ENCODE measurements around the gene PPP1R12B.
A peak's percentile ranks its signal among the peaks of the same experiment; 100 is the strongest.
"Not testable (repeated sequence)": the region's sequence is repeated elsewhere in the genome, so short reads cannot be mapped to it uniquely, and the experiment has no call there.

The PPP1R12B gene

DNA sequence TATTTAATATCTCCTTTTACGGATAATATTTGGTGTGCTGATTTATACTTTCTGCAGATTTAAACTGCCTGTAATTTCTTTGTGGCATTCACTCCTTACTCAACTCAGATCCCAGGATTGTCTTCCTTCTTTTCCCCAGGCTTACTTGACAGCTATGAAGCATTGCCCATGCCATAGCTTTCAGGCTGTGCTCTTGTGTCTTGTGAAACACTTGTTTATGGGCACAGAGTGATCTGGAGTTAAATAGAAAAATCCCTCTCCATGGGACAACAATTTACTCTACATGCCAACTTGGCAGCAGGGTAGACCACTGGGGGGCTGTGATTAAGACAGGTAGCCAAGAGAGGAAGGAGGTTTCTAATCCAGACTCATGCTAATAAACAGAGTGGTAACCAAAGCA, 57.4 kb downstream of the PPP1R12B start:
- DNase-seq: no peak

DNA sequence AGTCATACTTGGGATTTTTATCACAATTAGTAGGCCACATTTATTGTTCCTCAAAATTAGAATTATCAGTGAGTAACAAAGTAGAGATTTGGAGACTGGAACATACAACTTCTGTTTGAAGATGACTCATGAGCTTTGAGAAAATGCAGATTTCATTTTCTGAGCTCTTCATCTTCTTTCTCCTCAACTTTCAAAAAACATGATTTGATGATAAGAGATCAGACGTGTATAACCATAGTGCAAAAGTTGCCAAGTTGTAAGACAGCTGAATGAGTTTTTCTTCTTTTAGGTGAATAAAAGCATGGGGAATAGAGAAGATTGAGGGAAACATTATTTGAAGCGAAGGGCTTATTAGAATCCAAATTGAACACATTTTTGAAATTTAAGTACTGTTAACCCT, 58.4 kb downstream of the PPP1R12B start:
- DNase-seq: not testable (repeated sequence)

DNA sequence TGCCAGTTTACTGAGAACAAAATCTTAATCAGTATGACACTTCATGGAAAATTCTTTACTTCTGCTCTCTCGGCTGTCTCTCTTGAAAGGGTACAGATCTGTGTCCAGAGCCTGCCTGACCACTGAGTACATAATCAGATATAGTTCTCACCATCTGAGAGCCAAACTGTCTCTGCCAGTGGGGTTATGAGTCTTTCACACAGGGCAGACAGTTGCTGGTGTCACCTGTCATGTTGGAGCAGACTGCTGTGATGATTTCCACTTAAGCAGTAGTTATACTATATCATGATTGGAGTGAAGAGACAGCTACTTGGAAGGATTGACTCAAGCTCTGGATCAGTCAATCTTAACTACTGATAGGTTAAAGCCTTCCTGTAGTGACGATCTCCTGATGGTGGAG, 58.9 kb downstream of the PPP1R12B start:
- peak in 1 of 2 experiments; percentile 69 for DNase-seq

DNA sequence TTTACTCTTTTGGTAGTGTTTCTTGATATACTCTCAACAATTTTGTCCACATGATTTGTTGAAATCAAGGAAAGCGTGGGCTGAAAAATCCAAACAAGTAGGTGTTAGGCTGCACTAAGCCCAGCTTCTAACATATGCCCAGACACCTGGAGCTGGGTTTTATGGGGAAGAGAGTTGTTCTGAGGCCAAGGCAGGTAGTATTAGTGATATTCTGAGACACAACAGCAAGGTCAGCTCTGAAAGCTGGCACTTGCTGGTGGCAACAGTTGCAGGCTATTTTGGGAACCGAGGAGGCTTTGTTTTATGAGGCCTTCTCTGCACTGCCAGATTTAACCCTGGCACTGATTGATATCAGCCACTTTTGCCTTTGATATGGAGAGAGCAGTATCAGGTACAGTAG, 61.8 kb downstream of the PPP1R12B start:
- DNase-seq: peak in 1 of 2 experiments; percentile 41

DNA sequence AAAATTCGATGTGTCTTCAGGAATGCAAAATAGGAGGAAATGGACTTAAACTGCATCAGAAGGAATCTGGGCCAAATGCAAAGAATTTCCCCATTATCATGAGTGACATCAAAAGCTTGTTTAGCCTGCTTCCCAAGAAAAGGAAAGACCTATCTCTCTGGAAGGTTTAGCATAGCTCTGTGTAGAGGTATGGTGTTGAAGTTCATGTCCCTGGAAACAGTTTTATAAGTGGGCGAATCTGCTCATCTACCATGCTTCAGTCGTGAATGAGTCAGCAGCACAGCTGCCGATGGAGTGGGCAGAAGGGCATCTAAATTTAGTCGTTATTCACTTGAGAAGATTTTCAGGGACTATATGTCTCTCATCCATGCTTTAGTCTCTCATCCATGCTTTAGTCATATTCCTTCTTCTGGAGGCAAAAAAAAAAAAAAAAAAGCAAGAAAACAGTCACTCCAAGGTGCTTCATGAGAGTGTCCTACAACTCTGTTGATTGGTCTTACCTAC, 62.4 kb downstream of the PPP1R12B start:
- peak in 1 of 2 experiments; percentile 31 for DNase-seq

DNA sequence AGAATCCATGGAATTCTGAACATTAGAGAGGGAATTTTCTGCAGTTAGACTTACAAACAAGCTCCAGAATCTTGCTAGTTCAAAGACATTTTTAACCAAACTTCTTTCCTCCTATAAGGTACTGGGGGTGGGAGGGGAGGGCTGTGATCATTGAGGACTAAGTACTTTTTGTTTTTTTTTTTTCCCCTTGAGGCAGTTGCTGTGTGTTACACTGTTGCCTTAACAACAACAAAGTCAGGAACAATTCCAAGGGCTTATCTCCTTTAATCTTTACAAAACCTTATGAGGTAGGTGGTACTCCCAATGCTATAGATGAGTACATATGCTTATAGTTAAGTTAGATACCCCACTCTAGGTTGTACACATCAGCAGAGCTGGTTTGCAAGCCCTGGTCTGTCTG, 62.9 kb downstream of the PPP1R12B start:
- DNase-seq: no peak

DNA sequence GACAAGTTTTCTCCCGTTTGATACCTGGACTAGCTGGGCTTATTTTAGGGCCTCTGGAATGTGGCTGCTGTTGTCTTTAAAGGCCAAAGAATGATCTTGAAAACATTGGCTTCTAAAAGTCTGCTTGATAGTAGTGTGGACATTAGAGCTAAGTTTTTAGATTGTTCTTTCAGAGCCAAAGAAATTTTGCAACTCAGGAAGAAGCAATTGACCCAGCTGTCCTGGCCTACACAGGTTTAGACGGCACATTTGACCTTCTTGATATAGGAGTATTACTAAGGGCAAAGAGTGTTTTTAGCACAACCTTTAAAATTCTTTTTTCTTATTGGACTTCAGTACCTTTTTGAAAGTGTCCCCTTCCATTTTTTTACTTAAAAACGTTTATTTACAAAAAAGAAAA, 63.9 kb downstream of the PPP1R12B start:
- DNase-seq: not testable (repeated sequence)

DNA sequence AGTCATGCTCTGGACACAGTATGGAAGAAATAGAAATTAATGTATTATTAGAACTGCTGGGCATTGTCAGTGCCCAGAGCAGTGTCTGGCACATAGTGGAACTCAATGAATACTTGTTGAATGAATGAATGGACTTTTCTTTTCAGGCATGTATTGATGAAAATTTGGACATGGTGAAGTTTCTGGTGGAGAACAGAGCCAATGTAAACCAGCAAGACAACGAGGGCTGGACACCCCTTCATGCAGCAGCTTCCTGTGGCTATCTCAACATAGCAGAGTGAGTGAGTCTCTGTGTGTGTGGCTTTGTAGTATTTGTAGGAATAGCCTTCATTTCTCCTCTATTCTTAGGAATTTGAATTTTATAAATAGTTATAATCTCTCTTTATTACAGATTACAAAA, 68.1 kb downstream of the PPP1R12B start:
- DNase-seq: no peak

DNA sequence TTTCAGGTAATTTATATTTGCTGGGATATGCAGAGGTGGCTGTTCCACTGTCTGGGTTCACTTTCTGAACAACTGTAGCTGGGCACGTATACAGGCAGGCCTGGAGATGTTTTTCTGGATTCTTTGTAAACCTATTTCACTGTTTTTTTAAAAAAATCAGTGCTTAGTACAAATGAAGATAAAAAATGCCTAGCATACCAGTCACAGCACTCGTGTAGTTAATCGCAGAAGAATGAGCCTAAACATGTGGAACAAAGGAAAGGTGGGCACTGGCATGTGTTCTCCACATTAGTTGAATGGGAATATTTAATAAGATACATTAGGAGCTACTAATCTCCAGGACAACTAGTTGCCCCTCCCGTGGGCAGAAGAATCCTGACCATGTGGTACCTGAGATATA, 68.6 kb downstream of the PPP1R12B start:
- not testable (repeated sequence) for DNase-seq

DNA sequence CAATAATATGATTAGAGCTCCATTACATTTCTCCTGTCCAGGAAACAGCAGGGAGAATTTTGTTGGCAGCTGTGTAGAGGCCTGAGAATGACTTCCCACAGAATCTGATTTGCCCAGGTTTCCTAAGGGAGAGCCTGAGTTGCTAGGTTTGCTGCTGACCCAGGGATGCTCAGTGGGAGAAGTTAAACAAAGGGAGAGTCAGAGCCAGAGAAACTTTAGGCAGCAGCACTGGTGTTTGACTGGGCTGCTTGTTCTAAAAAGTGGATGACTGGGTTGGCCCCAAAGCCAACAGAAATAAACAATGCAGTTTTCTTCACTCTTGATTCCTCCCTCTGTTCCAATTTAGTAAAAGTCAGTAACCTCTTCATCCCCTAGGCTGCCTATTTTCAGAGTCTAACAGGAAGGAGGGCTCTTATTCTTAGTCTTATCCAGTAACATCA, 69.3 kb downstream of the PPP1R12B start:
- not testable (repeated sequence) for DNase-seq

DNA sequence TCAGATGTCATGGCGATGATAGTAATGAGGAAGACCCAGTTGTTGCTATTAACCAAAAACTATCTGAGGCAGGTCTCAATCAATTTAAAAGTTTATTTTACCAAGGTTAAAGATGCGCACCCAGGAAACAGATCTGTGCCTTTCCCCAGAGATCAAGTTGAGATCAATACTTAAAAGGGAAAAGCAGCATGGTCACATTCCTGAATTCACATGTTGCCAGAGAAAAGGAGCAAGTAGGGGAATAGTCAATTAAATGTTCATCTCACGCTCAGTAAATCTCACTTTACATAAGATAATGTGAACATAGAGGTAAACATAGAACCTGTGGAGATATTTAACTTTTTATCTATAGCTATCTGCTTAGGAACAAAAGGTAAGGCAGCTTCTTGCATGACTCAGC, 71.2 kb downstream of the PPP1R12B start:
- not testable (repeated sequence) for DNase-seq

DNA sequence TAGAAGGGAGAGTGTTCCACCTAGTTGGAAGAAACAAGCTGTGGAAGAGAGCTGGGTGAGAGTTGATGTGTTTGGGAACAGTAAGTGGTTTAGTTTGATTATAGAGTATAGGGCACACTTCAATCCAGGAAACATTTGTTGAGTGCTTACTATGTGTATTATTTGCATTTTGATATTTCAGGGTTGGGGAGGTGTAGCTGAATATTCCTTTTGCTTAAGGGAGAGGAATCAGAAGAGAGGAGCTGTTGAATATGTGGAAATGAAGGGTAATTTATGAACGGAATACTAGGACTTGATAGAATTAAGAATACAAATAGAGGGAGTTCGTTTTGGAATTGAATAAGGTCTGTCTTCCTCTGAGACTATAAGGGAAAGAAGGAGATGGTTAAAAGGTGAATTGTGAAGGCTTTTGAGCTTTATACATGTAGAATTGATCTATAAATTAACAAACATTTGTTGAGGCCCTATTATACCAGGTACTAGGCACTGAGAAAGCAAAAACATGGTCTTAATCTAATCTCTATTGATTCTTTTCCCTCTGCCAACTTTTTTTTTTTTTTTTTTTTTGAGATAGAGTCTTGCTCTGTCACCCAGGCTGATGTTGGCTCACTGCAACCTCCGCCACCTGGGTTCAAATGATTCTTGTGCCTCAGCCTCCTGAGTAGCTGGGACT, 72.1 kb downstream of the PPP1R12B start:
- DNase-seq: not testable (repeated sequence)

DNA sequence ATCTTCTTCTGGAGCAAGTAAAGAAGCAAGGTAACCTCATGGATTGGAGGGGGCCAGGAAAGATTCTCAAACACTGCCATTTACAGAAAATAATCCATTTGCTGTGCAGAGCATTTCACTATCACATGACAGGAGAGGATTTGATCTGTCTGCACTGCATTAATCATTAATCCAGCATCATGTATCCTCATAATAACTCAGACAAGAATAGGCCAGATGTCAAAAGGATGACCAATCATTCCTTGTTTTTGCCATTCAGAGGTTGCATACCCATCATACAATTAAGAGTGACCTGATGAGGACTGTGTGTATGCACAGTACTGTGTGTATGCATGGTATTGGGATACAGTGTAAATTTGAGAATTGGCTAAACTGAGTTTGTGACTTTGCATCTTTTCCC, 74.2 kb downstream of the PPP1R12B start:
- peak in 1 of 2 experiments; percentile 21 for DNase-seq

DNA sequence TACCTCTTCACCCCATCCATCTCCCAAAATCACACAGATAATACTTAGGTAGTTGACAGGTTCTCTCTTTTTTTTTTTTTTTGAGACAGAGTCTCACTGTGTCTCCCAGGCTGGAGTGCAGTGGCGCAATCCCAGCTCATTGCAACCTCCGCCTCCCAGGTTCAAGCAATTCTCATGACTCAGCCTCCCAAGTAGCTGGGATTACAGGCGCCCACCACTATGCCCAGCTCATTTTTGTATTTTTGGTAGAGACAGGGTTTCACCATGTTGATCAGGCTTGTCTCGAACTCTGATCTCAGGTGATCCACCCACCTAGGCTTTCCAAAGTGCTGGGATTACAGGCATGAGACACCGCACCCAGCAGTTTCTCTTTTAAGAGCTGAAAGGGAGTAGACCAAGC, 75.8 kb downstream of the PPP1R12B start:
- not testable (repeated sequence) for DNase-seq

DNA sequence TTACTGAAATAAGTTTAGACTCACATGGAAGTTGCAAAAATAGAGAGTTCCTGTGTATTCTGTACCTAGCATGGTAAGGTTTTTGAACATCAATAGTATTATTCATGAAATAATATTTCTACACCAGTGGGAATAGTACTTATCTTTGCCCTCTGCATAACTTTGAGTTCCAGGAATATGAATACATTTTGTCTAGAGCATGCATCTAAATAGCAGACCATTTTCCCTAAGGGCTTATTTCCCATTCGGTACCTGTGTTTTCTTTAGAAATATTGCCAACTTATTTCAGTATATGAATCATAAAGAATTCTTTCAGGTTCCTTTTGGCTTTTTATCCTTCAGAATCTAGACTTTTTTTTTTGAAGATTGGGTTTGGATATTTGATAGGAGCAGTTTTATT, 81.6 kb downstream of the PPP1R12B start:
- DNase-seq: not testable (repeated sequence)

DNA sequence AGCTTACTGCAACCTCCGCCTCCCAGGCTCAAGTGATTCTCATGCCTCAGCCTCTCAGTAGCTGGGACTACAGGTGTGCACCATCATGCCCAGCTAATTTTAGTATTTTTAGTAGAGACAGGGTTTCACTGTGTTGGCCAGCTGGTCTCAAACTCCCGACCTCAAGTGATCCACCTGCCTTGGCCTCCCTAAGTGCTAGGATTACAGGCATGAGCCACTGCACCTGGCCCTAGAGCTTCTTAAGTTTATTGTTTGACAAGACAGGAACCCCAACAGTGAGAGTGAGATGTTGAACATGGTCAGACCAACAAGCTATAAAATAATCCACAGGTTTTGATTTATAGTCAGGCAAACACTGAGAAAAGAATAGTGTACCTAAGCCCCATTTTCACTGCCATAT, 83.8 kb downstream of the PPP1R12B start:
- DNase-seq: not testable (repeated sequence)

DNA sequence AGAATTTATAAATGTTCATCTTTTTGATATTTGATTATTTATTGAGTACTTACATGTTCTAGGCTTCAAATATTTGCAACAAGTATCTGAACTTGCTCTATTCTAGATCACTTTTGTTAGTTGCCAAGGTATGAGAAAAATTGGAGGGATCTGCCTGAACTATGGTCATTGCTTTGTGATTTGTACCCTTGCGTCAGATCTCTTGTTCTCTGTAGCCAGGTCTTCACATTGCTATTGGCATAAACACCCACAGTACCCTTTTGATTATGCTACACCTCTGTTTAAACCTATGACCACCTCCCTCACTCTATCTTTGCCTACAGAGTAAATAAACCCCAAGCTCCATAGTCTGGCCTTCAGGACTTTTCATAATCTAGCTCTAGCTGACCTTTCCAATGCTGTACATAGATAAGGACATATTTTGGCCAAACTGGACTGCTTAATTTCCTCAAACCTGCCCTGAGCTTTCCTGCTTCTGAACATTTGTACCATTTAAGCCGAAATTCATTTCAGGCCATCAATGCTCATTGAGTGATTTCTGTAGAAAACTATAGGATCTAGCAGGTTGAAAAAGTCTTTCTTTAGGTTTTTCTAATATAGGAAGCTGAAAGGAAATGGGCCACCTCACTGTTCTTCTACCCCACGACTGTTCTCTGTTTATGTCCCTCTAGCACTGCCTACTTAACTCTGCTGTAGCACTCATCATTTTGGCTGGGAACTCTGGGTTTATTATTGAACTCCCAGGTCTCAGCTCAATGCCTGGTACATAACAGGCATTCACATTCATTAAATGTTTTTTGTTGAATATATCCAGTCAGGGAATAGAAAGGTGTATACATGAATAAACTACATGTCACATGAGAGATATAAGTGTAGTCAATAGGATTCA, 84.9 kb downstream of the PPP1R12B start:
- DNase-seq: no peak

DNA sequence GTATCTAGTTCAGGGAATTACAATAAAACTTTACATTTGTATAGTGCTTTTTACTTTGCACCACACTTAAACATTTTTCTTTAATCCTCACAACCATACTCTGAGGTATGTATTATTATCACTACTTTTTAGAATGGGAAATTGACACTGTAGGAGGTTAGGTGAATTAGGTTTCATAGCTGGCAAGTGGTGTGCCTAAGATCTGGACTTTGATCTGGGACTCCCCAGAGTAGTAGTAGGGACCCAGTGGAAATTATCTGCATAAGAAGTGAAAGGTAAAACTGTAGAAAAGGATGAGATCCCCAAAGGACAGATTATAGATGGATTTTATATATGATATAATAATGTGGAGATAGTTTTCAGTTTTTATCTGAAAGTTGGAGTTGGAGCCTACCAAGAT, 85.6 kb downstream of the PPP1R12B start:
- no peak for DNase-seq

DNA sequence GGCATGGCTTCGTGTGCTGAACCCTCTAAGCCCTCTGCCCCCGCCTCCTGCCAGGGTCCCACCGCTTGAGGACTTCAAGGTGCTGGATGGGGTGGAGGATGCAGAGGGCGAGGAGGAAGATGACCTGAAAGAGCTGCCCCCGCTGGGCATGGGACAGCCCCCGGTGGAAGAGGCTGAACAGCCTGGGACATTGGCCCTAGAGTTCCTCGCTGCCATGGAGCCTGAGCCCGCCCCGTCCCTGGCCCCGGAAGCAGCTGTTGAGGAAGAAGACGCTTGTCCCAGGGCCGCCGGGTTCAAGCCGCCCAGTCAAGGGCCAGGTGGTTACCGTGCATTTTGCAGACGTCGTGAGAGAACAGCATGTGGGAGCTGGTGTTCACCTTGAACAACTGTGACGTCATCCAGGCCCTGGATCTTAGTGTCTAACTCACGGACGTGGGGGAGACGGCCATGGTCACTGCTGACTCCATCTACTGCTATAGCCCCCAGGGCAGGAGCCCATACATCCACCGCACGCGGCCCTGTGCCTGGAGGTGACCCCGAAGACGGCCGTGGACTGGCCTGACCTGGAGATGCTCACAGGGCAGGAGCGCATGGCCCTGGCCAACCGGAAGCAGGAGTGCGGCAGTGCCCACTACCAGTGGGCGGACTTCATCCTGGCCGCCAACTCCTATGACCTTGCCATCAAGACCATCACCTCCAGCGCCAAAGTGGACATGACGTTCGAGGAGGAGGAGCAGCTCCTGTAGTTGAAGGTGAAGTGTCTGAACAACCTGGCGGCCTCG, 90.1 kb downstream of the PPP1R12B start:
- no peak for DNase-seq

DNA sequence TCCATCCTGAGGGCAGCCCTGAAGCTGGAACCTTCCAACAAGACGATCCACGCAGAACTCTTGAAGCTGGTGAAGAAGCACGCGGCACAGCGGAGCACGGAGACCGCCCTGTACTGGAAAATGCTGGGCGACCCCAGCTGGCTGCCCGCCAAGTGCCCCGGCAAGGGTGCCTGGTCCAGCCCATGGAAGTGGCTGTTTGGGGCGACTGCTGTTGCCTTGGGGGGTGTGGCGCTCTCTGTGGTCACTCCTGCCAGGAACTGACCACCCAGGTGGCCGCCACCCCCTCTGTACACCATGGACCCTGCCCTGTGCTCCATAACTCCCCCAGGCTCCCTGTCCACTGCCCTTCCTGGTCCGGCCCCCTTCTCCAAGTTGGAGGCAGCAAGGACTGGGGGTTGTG, 90.8 kb downstream of the PPP1R12B start:
- DNase-seq: no peak

DNA sequence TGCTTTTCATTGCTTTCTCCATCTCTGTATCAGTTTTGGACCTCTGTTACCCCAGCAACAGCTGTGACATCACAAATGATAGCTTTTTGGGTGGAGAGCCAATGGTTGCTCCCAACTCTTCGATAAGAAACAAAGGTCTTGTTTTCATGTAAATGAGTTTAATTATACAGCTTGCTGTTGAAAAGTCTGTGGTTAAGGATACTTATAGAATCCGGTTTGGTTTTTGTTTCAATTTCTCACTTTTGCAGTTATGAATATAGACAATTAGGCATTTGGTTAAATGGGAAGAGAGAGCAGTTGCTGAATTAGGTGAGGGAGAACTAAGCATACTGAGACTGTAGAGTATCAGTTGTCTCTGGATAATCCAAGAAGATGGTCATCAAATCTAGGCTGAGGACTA, 99.6 kb downstream of the PPP1R12B start:
- peak in 1 of 2 experiments; percentile 24 for DNase-seq

DNA sequence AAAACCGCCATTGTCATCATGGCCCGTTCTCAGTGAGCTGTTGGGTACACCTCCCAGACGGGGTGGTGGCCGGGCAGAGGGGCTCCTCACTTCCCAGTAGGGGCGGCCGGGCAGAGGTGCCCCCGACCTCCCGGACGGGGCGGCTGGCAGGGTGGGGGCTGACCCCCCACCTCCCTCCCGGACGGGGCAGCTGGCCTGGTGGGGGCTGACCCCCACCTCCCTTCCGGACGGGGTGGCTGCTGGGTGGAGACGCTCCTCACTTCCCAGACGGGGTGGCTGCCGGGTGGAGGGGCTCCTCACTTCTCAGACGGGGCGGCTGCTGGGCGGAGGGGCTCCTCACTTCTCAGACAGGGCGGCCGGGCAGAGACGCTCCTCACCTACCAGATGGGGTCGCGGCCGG, 103.1 kb downstream of the PPP1R12B start:
- DNase-seq: not testable (repeated sequence)

DNA sequence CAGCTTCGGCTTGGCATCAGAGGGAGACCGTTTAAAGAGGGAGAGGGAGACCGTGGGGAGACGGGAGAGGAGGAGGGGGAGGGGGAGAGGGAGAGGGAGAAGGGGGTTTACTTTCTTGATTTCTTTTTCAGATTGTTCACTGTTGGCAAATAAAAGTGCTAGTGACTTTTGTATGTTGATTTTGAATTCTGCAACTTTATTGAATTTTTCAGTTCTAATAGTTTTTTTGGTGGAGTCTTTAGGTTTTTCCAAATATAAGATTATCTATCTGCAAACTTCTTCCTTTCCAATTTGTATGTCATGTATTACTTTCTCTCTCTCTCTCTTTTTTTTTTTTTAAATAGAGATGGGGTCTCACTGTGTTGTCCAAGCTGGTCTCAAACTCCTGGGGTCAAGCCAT, 104.0 kb downstream of the PPP1R12B start:
- DNase-seq: no peak

Data from NCI-H524 (cell line).